HepG2 (cell line): ENCODE data around the gene UBC. TPM values are rescaled to one million over a fixed set of nuclear protein-coding genes. Genes with fewer than 3 reads are reported as not detected.

ENCODE experiments used
- ZNF558 ChIP-seq: sonication (generic); formaldehyde crosslinking; IDR thresholded peaks from 2 replicates; pipeline ENCODE4 v1.9.0; 2022; ENCODE audit warnings: mild to moderate bottlenecking, missing genetic modification reagents, borderline replicate concordance
- ZNF703 ChIP-seq: sonication (generic); formaldehyde crosslinking; IDR thresholded peaks from 2 replicates; pipeline ENCODE4 v1.5.1; 2020; ENCODE audit warnings: missing genetic modification reagents, mild to moderate bottlenecking, moderate library complexity, borderline replicate concordance
- ZNF883 ChIP-seq: sonication (generic); formaldehyde crosslinking; IDR thresholded peaks from 2 replicates; pipeline ENCODE4 v1.5.1; 2020; ENCODE audit warnings: mild to moderate bottlenecking, missing genetic modification reagents; ENCODE audit errors: not compliant biosample characterization
- ZSCAN20 ChIP-seq: sonication (generic); formaldehyde crosslinking; IDR thresholded peaks from 2 replicates; pipeline ENCODE4 v1.4.0; 2020; ENCODE audit warnings: missing genetic modification reagents, mild to moderate bottlenecking, borderline replicate concordance
- polyA plus RNA-seq, 8 experiments: library from polyadenylated mRNA; depleted of rRNA in 3 of 8; stranded (reverse) in 7 of 8; unstranded in 1 of 8; fragments of >200 nt; fragmentation: Illumina TruSeq in 4 of 8; extraction: Trizol in 4 of 8; gene quantifications; 2 replicates each; pipeline versions ENCODE4 v1.2.1 to v1.2.3, GENCODE V29; 2011 to 2016; ENCODE audit warnings: low read depth in 4 of 8, missing spikeins in 1 of 8, mixed read lengths in 1 of 8; ENCODE audit not compliant: insufficient read depth in 1 of 8
- total RNA-seq, 5 experiments: library from RNA; depleted of rRNA; stranded (reverse); fragments of >200 nt; fragmentation: Illumina TruSeq; extraction: Trizol; gene quantifications; 2 replicates each; pipeline ENCODE4 v1.2.3, GENCODE V29; 2016; ENCODE audit warnings: low read depth in 1 of 5
- TF ChIP-seq, protein P1 (sequence below): sonication (generic); formaldehyde crosslinking; IDR thresholded peaks from 2 replicates; pipeline ENCODE4 v1.9.0; 2021; ENCODE audit warnings: missing genetic modification reagents, borderline replicate concordance
- TF ChIP-seq, protein P2 (sequence below): IDR thresholded peaks from 2 replicates; pipeline ENCODE4 v1.6.1; 2016; ENCODE audit warnings: mild to moderate bottlenecking
- TF ChIP-seq, protein P3 (sequence below): IDR thresholded peaks from 2 replicates; pipeline ENCODE4 v1.6.1; 2018; ENCODE audit warnings: missing genetic modification reagents, mild to moderate bottlenecking, missing compliant biosample characterization
- TF ChIP-seq, protein P4 (sequence below): sonication (generic); formaldehyde crosslinking; IDR thresholded peaks from 2 replicates; pipeline ENCODE4 v1.8.1; 2023; ENCODE audit warnings: mild to moderate bottlenecking, moderate library complexity, missing genetic modification reagents
- TF ChIP-seq, protein P5 (sequence below): fragments of 450-650 bp; IDR thresholded peaks from 2 replicates; pipeline ENCODE4 v1.6.1; 2017; ENCODE audit warnings: mild to moderate bottlenecking
- TF ChIP-seq, protein P6 (sequence below): sonication (generic); formaldehyde crosslinking; conservative IDR thresholded peaks from 2 replicates; pipeline ENCODE4 v1.4.0; 2020; ENCODE audit warnings: missing genetic modification reagents

The UBC gene
- total and polyA plus RNA-seq, 2 of the 13 experiments (the other 11 are each of a cell fraction or from before 2014, with no cell fraction given), result 805 to 1,432 TPM

DNA sequence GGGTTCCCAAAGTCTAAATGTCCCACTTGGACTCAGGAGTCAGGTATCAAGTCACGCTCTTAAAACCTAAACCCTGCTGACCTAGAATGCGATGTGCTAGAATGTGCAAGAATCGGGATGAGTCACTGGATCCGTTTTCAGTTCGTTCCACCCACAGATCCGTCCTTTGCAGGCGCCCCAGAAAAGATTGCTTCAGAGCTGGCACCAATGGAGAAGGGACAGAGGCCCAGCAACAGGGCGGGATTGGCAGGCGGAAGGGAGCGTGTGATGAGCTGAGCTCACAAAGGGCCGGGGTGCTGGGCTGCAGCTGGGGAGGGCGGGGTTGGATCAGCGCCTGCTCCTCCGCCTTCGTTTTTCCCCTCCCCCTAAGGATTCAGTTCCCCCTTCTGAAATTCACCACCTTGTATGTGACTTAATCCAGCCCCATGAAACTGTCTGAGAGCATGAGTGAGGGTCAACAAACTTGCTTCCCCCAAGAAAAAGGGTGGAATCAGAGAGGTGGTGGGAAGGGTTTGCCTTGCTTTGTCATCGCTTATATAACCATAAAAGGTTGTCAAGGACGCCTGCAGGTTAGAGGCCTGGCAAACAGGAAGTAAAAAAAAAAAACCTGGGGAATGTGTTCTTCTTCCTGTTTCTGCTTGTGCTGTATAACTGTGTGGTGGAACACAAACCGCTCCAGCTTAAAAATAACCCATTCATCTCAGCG is 2.8 kb upstream of the UBC start (continued):
- TF ChIP-seq, protein P1, sequence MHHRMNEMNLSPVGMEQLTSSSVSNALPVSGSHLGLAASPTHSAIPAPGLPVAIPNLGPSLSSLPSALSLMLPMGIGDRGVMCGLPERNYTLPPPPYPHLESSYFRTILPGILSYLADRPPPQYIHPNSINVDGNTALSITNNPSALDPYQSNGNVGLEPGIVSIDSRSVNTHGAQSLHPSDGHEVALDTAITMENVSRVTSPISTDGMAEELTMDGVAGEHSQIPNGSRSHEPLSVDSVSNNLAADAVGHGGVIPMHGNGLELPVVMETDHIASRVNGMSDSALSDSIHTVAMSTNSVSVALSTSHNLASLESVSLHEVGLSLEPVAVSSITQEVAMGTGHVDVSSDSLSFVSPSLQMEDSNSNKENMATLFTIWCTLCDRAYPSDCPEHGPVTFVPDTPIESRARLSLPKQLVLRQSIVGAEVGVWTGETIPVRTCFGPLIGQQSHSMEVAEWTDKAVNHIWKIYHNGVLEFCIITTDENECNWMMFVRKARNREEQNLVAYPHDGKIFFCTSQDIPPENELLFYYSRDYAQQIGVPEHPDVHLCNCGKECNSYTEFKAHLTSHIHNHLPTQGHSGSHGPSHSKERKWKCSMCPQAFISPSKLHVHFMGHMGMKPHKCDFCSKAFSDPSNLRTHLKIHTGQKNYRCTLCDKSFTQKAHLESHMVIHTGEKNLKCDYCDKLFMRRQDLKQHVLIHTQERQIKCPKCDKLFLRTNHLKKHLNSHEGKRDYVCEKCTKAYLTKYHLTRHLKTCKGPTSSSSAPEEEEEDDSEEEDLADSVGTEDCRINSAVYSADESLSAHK, result no peak
- TF ChIP-seq ZSCAN20 (CRISPR knock-in tag) (no peak; the same call in 1 of the 2 replicates), ZNF703 (CRISPR knock-in tag) (no peak), ZNF883 (no peak), ZNF558 (CRISPR knock-in tag) (no peak)
- TF ChIP-seq, protein P2, sequence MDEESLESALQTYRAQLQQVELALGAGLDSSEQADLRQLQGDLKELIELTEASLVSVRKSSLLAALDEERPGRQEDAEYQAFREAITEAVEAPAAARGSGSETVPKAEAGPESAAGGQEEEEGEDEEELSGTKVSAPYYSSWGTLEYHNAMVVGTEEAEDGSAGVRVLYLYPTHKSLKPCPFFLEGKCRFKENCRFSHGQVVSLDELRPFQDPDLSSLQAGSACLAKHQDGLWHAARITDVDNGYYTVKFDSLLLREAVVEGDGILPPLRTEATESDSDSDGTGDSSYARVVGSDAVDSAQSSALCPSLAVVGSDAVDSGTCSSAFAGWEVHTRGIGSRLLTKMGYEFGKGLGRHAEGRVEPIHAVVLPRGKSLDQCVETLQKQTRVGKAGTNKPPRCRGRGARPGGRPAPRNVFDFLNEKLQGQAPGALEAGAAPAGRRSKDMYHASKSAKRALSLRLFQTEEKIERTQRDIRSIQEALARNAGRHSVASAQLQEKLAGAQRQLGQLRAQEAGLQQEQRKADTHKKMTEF (CRISPR knock-in tag), result peak; percentile 79; the same call in 1 of the 2 replicates
- TF ChIP-seq, protein P3, sequence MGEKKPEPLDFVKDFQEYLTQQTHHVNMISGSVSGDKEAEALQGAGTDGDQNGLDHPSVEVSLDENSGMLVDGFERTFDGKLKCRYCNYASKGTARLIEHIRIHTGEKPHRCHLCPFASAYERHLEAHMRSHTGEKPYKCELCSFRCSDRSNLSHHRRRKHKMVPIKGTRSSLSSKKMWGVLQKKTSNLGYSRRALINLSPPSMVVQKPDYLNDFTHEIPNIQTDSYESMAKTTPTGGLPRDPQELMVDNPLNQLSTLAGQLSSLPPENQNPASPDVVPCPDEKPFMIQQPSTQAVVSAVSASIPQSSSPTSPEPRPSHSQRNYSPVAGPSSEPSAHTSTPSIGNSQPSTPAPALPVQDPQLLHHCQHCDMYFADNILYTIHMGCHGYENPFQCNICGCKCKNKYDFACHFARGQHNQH (CRISPR knock-in tag), result peak; percentile 77
- TF ChIP-seq, protein P4, sequence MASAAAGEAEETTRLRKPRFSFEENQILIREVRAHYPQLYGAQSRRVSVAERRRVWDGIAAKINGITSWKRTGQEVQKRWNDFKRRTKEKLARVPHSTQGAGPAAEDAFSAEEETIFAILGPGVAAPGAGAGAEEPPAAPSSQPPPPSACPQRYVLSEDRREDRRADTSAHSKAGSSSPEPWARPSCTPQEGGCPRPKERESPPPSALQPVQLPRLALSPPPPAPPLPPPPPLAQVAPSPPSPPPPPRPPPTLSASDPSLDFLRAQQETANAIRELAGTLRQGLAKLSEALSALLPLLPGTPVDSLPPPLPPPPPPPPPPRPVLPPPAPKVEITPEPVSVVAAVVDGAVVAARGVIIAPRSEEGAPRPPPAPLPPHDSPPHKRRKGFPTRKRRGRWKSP (CRISPR knock-in tag), result no peak; the same call in 1 of the 2 replicates
- TF ChIP-seq, protein P5, sequence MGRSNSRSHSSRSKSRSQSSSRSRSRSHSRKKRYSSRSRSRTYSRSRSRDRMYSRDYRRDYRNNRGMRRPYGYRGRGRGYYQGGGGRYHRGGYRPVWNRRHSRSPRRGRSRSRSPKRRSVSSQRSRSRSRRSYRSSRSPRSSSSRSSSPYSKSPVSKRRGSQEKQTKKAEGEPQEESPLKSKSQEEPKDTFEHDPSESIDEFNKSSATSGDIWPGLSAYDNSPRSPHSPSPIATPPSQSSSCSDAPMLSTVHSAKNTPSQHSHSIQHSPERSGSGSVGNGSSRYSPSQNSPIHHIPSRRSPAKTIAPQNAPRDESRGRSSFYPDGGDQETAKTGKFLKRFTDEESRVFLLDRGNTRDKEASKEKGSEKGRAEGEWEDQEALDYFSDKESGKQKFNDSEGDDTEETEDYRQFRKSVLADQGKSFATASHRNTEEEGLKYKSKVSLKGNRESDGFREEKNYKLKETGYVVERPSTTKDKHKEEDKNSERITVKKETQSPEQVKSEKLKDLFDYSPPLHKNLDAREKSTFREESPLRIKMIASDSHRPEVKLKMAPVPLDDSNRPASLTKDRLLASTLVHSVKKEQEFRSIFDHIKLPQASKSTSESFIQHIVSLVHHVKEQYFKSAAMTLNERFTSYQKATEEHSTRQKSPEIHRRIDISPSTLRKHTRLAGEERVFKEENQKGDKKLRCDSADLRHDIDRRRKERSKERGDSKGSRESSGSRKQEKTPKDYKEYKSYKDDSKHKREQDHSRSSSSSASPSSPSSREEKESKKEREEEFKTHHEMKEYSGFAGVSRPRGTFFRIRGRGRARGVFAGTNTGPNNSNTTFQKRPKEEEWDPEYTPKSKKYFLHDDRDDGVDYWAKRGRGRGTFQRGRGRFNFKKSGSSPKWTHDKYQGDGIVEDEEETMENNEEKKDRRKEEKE, result no peak
- TF ChIP-seq, protein P6, sequence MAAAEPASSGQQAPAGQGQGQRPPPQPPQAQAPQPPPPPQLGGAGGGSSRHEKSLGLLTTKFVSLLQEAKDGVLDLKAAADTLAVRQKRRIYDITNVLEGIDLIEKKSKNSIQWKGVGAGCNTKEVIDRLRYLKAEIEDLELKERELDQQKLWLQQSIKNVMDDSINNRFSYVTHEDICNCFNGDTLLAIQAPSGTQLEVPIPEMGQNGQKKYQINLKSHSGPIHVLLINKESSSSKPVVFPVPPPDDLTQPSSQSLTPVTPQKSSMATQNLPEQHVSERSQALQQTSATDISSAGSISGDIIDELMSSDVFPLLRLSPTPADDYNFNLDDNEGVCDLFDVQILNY, result no peak
